Effector memory CD8-positive, alpha-beta T cell (primary cell): ENCODE measurements around the gene ITPR1.
A peak's percentile ranks its signal among the peaks of the same experiment; 100 is the strongest.

ENCODE experiments used
- ATAC-seq: fragments of 150-1000 bp; cut with Tn5 transposase; replicated peaks from 2 replicates; pipeline ENCODE4 v1.10.0; 2021; ENCODE audit warnings: mild to moderate bottlenecking, moderate library complexity
- DNase-seq, 3 experiments: peaks; one replicate each; pipeline ENCODE4 v3.0.0; 2021
- H3K27ac Mint-ChIP-seq, 2 donors: one replicate each; pipeline ENCODE4 v1.8.0; 2022; ENCODE audit warnings: mild to moderate bottlenecking in 2 of 2, mixed read lengths in 2 of 2, moderate library complexity in 2 of 2
- H3K27me3 Mint-ChIP-seq, 2 donors: one replicate each; pipeline ENCODE4 v1.8.0; 2022; ENCODE audit warnings: mixed read lengths in 2 of 2
- H3K36me3 Mint-ChIP-seq: one replicate; pipeline ENCODE4 v1.8.0; 2022; ENCODE audit warnings: mild to moderate bottlenecking, moderate library complexity, mixed read lengths; ENCODE audit not compliant: insufficient read depth
- H3K4me1 Mint-ChIP-seq, 2 donors: one replicate each; pipeline ENCODE4 v1.8.0; 2022; ENCODE audit warnings: low read depth in 2 of 2, mixed read lengths in 2 of 2
- H3K4me3 Mint-ChIP-seq, 2 donors: one replicate each; pipeline ENCODE4 v1.8.0; 2022; ENCODE audit warnings: mild to moderate bottlenecking in 2 of 2, mixed read lengths in 2 of 2, moderate library complexity in 2 of 2
- H3K9me3 Mint-ChIP-seq, 2 donors: one replicate each; pipeline ENCODE4 v1.8.0; 2022; ENCODE audit warnings: mixed read lengths in 2 of 2

ITPR1 gene

DNA sequence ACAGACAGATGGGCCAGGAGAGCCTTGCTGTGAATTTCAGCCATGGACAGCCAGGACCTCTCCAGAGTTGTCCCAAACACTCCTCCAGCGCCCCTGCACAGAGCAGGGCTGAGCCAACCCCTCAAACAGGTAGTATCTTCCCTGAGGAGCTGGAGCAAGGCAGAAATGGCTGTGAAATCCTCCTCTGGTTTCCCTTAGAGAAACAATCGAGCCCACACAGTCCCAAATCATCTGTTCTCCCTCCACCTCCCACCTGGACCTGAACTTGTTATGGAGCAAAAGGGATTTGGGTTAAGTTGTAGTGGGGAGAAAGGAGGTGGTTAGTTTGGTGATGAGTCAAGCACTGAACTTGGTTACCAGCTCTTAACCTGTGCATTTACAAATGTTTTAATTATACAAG lies 280.4 kb downstream of the ITPR1 start:
- Mint-ChIP-seq H3K4me3 (no peak overlapping the region), H3K36me3 (peaks cover 3% of the 10 kb centered on the region), H3K9me3 (no peaks in the 10 kb centered on the region), H3K27ac (peak overlapping the region in 1 of 2 donors; percentile 55), H3K4me1 (peaks cover 0 to 2% of the 10 kb centered on the region in 2 donors), H3K27me3 (no peaks in the 10 kb centered on the region)
- ATAC-seq (no peak), DNase-seq (no peak)

DNA sequence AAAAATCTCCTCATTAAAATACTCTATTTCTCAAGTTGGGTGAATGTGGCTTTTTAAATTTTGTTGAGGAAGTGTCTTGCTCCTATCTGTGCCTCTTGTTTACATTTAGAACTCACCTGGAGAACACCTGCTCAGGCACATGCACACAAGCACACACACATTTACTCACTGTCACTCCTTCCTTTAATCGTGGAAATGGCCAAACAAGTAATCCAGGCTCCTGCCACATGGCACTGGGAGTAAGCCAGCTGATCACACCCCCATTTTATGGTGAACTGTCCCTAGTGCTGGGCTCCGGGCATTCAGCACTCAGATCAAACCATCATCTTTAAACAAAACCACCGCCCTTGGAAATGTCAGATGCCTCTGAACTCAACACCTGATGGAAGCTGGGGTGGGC lies 281.4 kb downstream of the ITPR1 start:
- Mint-ChIP-seq H3K4me1 (peaks cover 0 to 2% of the 10 kb centered on the region in 2 donors), H3K27ac (no peak overlapping the region), H3K9me3 (no peaks in the 10 kb centered on the region), H3K4me3 (no peak overlapping the region), H3K27me3 (no peaks in the 10 kb centered on the region), H3K36me3 (peaks cover 7% of the 10 kb centered on the region)
- no peak for ATAC-seq
- DNase-seq = no peak

DNA sequence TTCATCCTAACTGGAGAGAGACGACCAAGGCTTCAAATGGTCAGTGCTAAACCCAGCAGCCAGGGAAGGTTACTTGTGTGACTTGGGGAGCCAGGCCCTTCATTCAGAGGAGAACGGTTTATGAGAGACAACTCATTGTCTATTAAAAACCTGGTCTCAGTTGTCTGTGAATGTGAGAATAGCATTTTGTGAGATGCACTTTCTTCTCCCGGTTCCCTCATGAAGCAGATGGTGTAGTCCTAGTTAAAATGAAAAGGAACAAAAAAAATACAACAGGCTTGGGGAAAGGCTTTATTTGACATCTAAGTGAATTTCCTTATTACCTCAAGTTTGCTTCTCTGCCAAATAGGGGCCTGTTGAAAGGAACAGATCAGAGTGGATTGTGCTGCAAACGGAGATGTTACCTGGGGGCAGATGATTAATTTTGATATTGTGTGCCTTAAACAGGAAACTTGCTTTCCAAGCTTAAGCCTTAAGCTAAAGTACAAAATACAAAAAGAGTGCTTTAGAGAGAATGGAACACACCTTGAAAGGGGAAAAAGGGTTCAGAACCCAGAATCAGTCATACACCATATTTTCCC lies 283.3 kb downstream of the ITPR1 start:
- peak overlapping the region; percentile 61 to 62 for H3K27ac Mint-ChIP-seq

DNA sequence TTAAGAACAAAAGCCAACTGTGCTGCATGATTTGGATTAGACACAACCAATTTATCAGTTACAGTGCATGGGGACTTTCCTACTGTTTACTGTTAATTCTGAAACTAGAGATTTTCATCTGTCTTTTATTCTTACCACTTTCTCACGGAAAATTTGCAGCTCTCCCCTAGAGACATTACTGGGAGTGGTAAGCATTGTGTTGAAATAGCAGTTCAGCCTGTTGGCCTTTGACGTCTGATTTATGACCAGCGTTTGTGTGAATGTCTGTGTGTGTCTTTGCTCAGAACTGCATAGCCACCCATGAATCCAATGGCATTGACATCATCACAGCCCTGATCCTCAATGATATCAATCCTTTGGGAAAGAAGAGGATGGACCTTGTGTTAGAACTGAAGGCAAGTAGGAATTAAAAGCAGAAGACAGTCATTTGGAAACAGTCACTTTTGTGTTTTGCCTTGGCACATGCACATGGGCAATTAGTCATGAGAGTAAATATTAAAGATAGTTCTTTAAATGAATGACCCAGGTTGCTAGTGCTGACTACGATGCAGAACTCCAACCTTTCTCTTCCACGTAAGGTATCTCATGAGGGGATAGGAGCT lies 283.9 kb downstream of the ITPR1 start:
- peak overlapping the region in 1 of 2 donors; percentile 61 for H3K27ac Mint-ChIP-seq
- H3K9me3 Mint-ChIP-seq = no peaks in the 10 kb centered on the region
- H3K36me3 Mint-ChIP-seq = peaks cover 7% of the 10 kb centered on the region
- ATAC-seq (no peak), DNase-seq (no peak)
- no peak overlapping the region for H3K4me3 Mint-ChIP-seq
- H3K27me3 Mint-ChIP-seq = no peaks in the 10 kb centered on the region
- peaks cover 0 to 2% of the 10 kb centered on the region in 2 donors for H3K4me1 Mint-ChIP-seq

More for the DNA sequence above, 283.3 kb downstream of the ITPR1 start:
- ATAC-seq (no peak), DNase-seq (no peak)
- Mint-ChIP-seq H3K4me1 (peaks cover 0 to 2% of the 10 kb centered on the region in 2 donors), H3K4me3 (no peak overlapping the region), H3K9me3 (no peaks in the 10 kb centered on the region), H3K27me3 (no peaks in the 10 kb centered on the region), H3K36me3 (peaks cover 8% of the 10 kb centered on the region)

DNA sequence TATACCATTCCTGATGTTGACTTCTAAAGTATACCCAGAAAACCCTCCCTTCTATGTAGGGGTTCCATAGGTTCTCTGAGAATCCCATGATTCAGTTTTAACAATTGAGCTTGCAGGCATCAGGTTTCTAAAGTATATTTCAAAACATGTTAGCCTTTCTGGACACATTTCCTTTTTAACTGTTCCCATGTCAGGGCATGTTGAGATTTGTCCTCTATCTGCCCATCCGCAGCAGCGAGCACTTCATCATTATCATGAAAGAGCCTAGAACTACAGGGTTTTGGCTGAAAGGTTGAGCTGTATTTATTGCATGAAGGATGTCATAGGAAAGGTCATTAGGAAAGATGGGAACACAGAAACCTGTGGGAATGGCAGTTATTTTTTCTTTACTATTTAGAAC lies 285.0 kb downstream of the ITPR1 start:
- ATAC-seq (no peak), DNase-seq (no peak)
- Mint-ChIP-seq H3K27me3 (no peaks in the 10 kb centered on the region), H3K4me1 (no peaks in the 10 kb centered on the region), H3K27ac (peak overlapping the region in 1 of 2 donors; percentile 73), H3K9me3 (no peaks in the 10 kb centered on the region), H3K4me3 (no peak overlapping the region), H3K36me3 (peaks cover 11% of the 10 kb centered on the region)

DNA sequence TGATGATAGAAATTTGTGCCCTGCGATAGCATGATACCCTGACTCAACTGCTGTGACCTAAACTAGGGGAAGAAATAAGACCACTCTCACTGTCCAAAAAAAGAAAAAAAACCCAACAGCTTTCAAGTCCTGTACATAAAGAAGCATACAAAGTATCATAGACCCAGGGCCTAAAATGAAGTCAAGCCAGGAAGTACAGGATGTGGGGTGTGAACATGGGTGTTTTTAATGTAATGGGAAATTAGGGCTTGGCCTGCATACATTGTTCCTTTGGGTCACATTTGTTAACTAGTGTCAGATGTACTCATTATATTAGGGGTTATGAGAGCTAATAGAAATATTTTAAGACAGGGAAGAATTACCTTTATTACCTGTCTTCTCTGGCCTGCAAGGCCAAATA lies 285.6 kb downstream of the ITPR1 start:
- Mint-ChIP-seq H3K4me3 (no peak overlapping the region), H3K36me3 (peaks cover 14% of the 10 kb centered on the region), H3K27ac (peak overlapping the region in 1 of 2 donors; percentile 73), H3K27me3 (no peaks in the 10 kb centered on the region), H3K9me3 (no peaks in the 10 kb centered on the region), H3K4me1 (no peaks in the 10 kb centered on the region)
- DNase-seq = no peak
- no peak for ATAC-seq

DNA sequence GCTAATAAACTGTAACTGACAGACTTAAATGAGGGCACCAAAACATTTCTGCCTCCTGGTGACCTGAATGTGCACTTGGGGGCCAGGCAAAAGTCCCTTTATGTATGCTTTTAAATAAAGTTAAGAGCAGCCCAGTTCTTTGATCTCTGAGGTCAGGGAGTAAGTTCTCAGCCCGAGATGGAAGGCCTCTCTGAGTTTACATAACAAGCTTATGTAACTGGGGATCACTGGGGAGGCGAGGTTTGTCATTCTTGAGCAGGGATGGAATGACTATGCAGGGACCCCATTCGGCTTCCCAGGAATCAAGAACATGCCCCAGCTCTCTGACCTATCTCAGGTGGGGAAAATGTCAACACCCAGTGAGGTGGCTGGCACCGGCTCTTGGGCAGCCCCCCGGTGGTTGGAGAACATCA lies 287.4 kb downstream of the ITPR1 start:
- H3K9me3 Mint-ChIP-seq = no peaks in the 10 kb centered on the region
- no peak overlapping the region for H3K27ac Mint-ChIP-seq
- DNase-seq (no peak), ATAC-seq (no peak)
- H3K4me3 Mint-ChIP-seq = no peak overlapping the region
- no peaks in the 10 kb centered on the region for H3K4me1 Mint-ChIP-seq
- no peaks in the 10 kb centered on the region for H3K27me3 Mint-ChIP-seq
- H3K36me3 Mint-ChIP-seq = peaks cover 14% of the 10 kb centered on the region

DNA sequence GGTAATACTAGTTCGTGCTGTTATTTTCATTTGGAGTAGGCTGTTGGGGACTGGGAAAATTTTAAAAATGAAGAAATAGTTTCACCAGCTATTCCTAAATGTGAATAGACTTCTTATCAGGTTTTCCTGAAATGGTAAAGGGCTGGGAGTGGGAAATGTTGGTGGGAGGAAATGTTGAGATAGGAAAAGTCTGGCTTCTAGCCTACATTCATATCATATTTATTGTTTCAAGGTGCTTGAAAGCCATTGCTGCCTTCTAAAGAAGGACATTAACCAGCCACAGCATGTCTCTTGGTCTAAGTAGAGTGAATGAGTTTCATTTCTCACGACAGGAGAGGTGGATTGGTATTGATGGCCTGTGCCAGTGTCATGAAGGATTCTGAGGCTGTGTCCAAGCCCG lies 288.9 kb downstream of the ITPR1 start:
- Mint-ChIP-seq H3K27me3 (no peaks in the 10 kb centered on the region), H3K9me3 (no peaks in the 10 kb centered on the region), H3K27ac (no peak overlapping the region), H3K4me3 (no peak overlapping the region), H3K36me3 (peaks cover 20% of the 10 kb centered on the region), H3K4me1 (peaks cover 0 to 2% of the 10 kb centered on the region in 2 donors)
- ATAC-seq (no peak), DNase-seq (no peak)

DNA sequence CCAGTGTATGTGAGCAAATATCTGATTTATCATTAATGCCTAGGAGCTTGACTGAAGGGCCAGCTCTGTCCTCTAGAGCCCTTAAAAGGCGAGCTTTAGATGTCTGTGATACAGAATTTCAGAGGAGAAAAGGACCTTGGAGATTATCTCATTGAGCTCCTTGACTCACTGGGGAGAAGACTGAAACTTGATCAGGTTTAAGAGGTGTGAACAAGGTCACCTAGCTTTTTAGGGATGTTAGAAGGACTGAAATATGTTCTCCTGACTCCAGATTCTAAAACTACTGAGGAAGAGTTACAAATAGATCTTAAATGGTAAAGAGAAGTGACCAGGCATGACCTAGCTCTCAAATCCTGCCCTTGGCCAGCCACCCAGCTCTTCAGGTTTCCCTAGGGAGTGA lies 292.4 kb downstream of the ITPR1 start:
- no peak for DNase-seq
- Mint-ChIP-seq H3K9me3 (no peaks in the 10 kb centered on the region), H3K27me3 (no peaks in the 10 kb centered on the region), H3K4me1 (peaks cover 0 to 2% of the 10 kb centered on the region in 2 donors), H3K36me3 (peaks cover 30% of the 10 kb centered on the region), H3K27ac (peak overlapping the region in 1 of 2 donors; percentile 22), H3K4me3 (no peak overlapping the region)
- ATAC-seq = no peak

DNA sequence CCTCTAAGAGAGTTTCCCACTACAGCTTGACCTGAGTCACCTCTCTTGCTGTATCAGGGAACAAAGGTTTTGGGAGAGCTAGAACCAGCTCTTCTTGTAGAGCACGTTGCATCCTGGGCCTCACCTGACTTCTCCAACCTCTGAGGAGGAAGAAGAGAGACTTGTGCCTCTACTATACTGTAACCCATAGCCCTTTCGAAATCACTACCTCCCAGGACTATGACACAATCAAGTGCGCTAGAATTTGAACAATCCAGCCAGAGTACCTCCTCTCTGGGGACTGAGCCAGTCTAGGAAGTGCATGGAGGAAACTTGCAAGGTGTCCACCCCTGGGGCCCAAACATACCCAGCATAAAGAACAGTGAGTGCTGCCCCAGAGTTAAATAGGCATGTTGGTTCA lies 293.3 kb downstream of the ITPR1 start:
- no peak for ATAC-seq
- peaks cover 32% of the 10 kb centered on the region for H3K36me3 Mint-ChIP-seq
- H3K4me1 Mint-ChIP-seq = peaks cover 0 to 2% of the 10 kb centered on the region in 2 donors
- no peaks in the 10 kb centered on the region for H3K27me3 Mint-ChIP-seq
- no peak for DNase-seq
- H3K4me3 Mint-ChIP-seq = no peak overlapping the region
- peak overlapping the region in 1 of 2 donors; percentile 53 for H3K27ac Mint-ChIP-seq
- no peaks in the 10 kb centered on the region for H3K9me3 Mint-ChIP-seq

DNA sequence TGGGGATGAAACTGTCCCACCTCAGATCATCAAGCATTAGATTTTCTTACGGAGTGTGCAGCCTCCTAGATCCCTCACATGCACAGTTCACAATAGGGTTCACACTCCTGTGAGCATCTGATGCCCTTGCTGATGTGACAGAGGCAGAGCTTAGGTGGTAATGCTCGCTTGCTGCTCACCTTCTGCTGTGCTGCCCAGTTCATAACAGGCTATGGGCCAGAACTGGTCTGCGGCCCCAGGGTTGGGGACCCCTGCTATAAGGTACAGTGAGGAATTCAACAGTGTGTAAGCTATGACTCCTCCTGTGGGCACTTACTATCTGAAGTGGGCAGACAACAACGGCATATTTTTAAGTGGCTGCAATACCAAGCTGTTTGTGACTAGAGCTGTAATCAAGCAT lies 298.2 kb downstream of the ITPR1 start:
- Mint-ChIP-seq H3K4me1 (no peaks in the 10 kb centered on the region), H3K4me3 (no peak overlapping the region), H3K36me3 (peaks cover 22% of the 10 kb centered on the region), H3K27ac (no peak overlapping the region), H3K27me3 (no peaks in the 10 kb centered on the region), H3K9me3 (no peaks in the 10 kb centered on the region)
- DNase-seq = no peak
- no peak for ATAC-seq

DNA sequence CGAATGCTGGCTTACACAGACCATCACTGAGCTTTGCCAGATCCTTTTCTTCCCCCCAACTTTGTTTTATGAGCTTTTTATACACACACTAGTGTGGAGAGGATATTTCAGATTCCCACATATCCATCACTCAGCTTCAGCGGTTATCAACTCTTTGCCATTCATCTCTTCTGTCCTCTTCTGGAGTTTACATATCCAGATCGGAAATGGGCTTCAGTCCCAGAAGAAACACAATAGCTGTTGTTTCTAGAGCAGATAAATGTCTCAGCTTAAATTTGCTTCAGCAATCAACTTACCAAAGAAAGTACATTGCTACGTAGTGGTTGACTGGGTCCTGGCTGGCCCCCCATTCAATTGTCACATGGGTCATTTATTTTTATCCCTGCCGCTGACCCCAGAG lies 300.2 kb downstream of the ITPR1 start:
- DNase-seq (no peak), ATAC-seq (no peak)
- H3K9me3 Mint-ChIP-seq = no peaks in the 10 kb centered on the region
- no peaks in the 10 kb centered on the region for H3K27me3 Mint-ChIP-seq
- peaks cover 10% of the 10 kb centered on the region for H3K36me3 Mint-ChIP-seq
- H3K27ac Mint-ChIP-seq = no peak overlapping the region
- no peaks in the 10 kb centered on the region for H3K4me1 Mint-ChIP-seq
- H3K4me3 Mint-ChIP-seq = no peak overlapping the region

DNA sequence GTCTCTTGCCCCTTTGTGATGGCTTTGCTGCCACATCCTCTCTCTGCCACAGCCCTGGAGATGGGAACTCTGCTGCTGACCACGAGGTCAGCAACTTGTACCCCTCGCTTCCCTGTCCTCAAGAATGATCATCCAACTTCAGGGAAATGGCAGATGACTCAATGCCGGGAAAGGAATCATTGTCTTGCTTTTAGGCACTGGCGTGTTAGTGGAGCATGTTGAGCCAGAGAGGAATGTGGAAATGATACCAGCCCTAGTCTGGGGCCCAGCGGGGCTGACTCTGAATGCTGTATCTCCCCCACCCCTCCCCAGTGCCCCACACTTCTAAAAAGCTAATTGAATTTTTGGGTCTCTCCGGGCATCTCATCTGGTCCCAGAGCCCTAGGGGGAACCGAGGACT lies 301.2 kb downstream of the ITPR1 start:
- ATAC-seq (no peak), DNase-seq (no peak)
- no peaks in the 10 kb centered on the region for H3K4me1 Mint-ChIP-seq
- H3K9me3 Mint-ChIP-seq = no peaks in the 10 kb centered on the region
- H3K4me3 Mint-ChIP-seq = no peak overlapping the region
- no peak overlapping the region for H3K27ac Mint-ChIP-seq
- no peaks in the 10 kb centered on the region for H3K27me3 Mint-ChIP-seq
- H3K36me3 Mint-ChIP-seq = peaks cover 9% of the 10 kb centered on the region

DNA sequence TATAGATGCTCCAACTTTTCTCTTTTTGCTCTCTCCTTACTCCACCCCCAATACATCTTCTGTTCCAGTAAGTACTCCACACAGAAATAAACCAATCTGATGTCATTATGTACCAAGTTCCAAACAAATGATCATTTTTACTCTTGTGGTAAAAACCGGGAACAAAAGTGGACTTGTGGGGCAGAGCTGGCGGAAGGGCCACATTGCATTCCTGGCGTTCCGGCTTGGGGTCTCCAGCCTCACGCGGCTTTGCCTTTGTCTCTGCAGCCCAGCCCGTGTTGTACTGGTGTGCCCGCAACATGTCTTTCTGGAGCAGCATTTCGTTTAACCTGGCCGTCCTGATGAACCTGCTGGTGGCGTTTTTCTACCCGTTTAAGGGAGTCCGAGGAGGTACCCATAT lies 301.6 kb downstream of the ITPR1 start:
- Mint-ChIP-seq H3K4me1 (no peaks in the 10 kb centered on the region), H3K36me3 (peaks cover 7% of the 10 kb centered on the region), H3K9me3 (no peaks in the 10 kb centered on the region), H3K27ac (no peak overlapping the region), H3K4me3 (no peak overlapping the region), H3K27me3 (no peaks in the 10 kb centered on the region)
- ATAC-seq = no peak
- DNase-seq = no peak
